ENCODE measurements around the gene HMCES.

HMCES gene, protein sequence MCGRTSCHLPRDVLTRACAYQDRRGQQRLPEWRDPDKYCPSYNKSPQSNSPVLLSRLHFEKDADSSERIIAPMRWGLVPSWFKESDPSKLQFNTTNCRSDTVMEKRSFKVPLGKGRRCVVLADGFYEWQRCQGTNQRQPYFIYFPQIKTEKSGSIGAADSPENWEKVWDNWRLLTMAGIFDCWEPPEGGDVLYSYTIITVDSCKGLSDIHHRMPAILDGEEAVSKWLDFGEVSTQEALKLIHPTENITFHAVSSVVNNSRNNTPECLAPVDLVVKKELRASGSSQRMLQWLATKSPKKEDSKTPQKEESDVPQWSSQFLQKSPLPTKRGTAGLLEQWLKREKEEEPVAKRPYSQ

DNA sequence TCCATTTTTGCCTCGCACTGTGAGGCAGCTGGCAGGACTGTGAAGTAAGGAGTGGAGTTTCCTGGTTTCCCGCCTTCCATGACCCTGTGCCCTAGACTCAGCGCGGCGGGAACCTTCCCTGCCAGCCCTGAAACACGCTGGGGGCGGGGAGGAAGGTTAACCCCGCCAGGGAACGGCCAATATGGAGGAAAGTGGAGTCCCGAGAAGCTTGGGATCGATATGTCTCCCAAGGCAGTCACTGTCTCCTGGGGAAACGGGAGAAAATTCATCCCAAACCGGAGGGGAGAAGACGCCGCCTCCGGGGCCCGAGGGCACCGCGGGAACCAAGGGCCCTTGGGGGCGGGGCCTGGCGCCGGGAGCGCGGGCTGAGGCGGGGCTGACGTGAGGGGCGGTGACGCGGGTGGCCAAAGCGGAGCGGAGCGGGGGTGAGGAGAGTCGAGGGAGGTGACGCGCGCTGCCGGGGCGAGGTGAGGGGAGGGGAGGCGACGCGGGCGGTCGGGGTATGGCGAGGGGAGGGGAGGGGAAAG, at the start of gene HMCES:
Gene HMCES, plus strand, starts transcription at position 432 of the 527 bp plus-strand sequence. CDS start 863 bp downstream, outside the sequence.
- DNase-seq: peak; percentile 79

DNA sequence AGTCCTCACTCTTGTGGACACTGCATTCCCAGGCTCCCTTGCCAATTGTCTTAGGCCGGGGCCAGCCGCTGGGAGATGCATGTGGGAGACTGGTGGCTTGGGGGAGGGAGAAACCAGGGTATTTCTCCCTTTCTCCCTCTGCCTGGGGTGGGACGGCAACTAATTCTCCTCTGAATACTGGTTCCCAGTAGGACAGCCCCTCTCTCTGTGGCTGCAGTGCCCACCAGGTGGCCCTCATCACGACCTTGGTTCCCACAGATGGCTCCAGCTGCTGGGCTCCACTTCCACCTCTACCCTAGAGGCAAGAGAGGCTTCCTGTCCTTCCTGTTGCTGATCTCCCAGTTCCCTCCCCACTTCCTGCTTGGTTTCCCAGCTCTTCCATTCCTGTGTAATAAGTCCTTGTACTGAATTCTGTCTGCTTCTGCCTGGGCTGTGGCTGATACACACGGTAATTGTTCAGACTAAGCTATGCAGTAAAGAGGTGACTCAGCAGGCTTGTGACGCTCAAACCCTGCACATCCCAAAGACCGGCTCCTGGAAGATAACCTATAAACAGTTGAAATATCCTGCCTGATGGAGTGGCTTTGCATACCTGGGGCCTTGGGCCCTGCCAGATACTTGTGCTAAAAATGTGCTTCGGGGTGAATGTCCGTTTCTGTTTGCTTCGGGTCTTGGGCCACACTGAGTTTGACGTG, 49.6 kb upstream of the HMCES start:
- no peak for DNase-seq

DNA sequence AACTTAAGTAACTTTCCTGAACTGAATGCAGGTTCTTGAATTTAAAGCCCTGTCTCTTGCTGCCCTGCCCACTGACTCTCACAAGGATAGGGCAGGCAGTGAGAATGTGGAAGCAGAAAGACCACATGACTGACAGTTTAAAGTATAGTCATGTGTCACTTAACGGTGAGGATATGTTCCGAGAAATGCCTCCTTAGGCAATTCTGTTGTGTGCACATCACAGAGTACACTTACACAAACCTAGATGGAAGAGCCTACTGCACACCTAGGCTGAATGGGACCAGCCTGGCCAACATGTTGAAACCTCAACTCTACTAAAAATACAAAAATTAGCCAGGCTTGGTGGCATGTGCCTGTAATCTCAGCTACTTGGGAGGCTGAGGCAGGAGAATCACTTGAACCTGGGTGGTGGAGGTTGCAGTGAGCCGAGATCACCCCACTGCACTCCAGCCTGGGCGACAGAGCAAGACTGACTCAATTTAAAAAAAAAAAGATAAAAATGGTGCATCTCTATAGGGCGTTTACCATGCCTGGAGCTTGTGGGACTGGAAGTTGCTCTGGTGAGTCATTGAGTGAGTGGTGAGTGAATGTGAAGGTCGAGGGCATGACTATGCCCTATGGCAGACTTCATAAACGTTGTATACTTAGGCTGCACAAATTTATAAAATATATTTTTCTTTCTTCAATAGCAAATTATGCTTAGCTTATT, 48.2 kb upstream of the HMCES start:
- DNase-seq: no peak

DNA sequence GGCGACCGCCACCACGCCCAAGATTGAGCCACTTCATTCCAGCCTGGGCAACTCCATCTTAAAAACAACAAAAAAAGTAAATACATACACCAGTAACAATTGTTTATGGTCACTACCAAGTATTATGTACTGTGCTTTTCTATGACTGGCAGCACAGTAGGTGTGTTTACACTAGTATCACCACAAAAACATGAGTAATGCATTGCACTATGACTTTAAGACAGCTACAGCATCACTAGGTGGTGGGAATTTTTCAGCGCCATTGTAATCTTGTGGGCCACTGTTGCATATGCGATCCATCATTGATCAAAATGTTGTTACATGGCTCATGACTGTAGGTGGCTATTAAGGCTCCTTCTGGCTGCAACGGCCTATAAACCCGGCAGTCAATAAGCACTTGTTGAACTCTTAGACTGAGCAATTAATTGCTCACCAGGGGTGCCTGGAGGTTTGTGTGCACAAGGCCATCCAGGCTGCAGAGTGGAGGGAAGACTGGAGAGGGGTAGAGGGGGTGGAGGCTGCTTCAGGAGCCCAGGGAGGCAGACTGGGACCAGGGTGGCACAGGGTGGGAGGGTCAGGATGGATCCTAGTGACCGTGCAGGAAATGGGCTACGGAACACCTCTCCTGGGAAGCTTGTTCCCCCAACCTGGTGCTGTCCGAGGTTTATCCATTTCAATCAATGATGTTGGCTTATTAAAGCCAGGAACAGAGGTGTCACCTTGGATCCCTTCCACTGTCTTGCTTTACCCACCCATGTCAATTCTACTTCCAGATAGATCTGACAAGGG, 47.1 kb upstream of the HMCES start:
- DNase-seq: no peak

DNA sequence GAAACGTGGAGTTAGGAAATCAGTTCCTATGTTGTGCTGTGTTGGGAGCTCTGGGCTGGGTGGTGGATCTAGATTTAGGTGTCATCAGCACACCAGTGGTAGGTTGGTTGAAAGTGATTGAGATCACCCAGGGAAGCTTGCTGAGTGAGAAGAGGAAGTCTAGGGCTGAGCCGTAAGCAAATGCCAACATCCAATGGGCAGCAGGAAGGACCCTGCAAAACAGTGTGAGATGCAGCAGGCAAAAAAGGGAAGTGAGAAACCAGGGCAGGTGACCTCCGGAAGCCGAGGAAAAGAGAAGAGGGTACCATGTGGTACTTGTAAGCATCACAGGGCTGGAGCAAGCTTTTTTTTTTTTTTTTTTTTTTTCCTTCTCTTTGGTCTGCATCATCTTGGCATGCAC, 45.1 kb upstream of the HMCES start:
- no peak for DNase-seq

DNA sequence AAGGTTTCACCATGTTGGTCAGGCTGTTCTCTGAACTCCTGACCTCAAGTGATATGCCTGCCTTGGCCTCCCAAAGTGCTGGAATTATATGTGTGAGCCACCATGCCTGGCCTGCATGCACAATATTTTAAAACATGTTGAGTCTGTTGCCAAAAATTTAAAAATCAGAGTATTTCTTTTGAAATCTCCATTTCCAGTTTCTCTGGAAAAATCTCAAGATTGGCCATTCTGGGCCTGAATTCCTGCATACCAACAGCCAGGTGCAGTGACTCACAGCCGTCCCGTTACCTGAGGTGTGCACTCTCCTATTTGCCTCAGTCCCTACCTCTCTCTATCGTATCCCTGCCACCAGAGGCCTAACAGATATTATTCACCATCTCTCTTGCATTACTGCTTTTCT, 44.2 kb upstream of the HMCES start:
- DNase-seq: no peak

DNA sequence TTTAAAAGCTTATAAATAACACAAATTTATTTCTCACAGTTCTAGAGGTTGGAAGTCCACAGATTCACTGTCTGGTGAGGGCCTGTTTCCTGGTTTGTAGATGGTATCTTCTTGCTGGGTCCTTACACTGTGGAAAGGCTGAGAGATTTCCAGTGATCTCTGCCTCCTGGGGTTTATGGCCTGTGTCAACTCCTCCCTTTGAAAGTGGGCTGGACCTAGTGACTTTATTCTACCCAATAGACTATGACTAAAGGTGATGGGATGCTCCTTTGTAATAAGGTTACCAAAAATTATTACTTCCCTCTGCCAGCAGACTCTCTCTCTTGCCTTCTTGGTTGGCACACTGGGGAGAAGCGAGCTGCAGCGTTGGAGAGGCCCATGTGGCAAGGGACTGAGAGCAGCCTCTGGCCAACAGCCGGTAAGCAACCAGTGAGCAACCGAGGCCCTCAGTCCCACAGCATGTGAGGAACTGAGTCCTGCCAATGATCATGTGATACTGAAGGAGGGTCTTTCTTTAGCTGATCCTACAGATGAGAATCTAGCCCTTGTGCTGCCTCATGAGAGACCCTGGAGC, 43.2 kb upstream of the HMCES start:
- no peak for DNase-seq

DNA sequence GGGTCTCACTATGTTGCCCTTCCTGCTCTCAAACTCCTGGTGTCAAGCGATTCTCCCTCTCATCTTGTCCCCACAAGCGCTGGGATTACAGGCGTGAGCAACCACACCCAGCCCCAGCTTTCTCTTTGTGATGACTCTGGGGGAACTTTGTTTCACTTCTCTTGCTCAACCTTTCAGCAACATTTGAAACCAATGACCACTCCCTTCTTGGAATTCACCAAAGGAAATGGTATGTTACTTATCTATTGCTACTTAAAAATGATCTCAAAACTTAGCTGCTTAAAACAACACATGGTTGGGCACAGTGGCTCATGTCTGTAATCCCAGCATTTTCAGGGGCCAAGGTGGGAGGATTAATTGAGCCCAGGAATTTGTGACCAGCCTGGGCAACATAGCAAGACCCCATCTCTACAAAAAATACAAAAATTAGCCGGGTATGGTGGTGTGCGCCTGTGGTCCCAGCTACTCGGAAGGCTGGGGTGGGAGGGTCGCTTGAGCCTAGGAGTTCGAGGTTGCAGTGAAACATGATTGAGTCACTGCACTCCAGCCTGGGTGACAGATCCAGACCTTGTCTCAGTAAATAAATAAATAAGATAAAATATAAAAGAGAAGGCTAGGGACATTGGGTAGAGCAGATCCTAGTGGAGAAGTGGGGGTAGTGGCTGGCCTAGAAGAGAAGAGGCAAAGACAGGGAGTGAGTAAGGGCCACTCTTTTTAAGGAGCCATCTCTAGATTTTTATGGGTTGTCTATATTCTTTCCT, 39.5 kb upstream of the HMCES start:
- no peak for DNase-seq

DNA sequence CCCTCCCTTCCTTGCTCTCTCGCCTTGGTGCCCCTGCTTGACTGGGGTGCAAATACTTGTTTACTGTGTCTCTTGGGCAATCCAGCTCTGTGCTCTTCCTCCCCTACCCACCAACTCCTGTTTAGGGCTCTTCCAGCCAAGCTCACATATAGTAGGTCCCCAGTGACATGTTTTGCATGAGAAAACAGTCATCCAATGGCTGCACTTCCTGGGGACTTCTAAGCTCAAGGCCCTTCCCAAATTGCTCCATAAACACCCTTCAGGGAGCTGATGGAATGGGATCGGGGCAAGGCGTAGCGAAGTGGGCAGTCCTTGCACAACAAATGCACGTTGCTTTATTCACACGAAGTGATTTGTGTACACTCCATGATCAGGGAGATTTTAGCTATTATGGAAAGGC, 38.7 kb upstream of the HMCES start:
- DNase-seq: no peak

DNA sequence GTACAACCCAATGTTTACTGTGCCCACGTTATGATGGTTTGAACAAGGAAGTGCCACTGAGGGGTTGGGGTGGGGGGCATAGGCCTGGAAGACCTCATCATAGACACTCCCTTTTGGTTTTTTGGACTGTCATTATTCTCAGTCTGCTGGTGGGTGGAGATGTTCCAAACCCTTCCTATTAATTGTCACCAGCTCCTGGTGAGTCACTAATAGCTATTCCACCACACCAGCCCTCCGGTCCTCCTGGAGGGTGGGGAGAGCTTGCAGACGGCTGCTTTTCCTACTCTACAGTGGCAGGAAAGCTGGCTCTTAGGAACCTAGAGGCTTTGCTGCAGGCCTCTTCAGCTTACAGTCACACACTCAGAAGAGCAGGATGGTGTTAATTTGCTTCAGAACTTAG, 38.2 kb upstream of the HMCES start:
- DNase-seq: no peak

DNA sequence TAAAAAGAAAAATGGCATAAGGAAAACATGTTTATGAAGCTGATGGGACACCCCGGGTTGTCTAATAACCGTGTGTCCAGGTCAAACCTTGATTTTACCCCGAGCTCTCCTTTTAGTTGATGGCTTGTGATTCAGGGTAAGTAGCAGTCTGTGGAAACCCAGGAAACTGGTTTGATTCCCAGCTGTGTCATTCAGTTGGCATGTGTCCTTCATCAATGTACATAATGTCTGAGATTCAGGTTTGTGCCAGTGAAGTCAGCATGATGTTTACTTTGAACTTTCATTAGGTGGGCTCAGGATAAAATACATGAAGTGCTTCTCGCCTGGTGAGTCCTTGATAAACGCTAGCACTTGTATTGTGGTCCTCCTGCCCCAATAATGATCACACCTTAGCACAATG, 33.5 kb upstream of the HMCES start:
- no peak for DNase-seq

DNA sequence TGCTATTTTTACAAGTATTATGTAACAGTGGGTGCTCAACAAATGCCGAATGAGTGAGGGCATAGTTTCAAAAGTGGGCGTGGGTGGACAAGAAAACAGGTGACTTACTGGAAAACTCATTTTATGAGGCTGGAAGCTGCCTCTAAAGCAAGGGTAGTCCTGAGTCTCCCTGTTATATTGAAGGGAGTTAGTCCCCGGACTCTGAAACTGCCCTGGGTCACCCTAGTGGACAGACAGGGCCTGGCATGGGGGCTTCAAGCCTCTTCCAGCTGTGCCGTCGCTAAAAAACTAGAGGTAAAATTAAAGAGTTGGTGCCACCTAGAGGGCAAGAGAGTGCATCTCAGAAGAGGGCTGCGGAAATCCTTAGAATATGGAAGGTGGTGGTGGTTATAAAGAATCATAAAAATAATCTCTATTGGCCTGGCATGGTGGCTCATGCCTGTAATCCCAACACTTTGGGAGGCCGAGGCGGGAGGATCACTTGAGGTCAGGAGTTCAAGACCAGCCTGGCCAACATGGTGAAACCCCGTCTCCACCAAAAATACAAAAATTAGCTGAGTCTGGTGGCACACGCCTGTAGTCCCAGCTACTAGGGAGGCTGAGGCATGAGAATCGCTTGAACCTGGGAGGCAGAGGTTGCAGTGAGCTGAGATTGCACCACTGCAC, 32.9 kb upstream of the HMCES start:
- peak; percentile 82 for DNase-seq

DNA sequence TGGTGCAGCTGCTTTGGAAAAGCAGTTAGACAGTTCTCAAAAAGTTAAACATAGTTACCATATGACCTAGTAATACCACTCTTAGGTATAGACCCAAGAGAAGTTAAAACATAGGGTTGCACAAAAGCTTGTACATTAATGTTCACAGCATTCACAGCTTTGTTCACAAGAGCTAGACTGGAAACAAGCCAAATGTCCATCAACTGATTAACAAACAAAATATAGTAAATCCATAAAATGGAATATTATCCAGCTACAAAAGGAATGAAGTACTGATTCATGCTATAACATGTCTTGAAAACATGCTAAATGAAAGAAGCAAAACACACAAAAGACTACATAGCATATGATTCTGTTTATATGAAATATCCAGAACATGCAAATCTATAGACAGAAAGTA, 32.0 kb upstream of the HMCES start:
- DNase-seq: no peak

DNA sequence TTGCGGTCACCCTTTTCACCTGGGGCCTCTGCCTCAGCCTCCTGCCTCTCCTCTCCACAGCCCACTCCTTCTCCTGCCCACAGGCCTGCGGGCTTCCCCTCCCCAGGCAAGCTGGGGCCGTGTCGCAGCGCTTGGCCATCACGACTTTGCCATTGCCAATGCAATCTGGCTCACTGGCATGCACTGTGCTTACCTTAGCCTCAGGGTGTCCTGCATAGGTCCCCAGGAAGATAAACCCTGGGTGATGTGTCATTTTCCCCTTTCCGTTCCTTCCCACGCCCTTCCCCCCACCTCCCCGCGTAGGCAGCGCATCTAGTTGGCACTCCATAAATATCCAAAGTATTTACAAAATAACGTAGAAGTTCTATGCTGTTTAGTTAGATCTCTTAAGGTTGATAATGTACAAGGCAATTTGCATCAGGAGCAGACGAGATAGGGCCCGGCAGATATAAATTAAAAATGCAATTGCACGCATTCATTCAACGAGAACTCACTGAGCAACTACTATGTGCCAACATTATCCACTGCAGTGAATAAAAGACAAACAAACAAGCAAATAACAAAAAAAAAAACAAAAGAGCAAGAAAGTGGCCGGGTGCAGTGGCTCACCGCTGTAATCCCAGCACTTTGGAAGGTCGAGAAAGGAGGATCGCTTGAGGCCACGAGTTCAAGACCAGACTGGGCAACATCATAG, 30.2 kb upstream of the HMCES start:
- no peak for DNase-seq

DNA sequence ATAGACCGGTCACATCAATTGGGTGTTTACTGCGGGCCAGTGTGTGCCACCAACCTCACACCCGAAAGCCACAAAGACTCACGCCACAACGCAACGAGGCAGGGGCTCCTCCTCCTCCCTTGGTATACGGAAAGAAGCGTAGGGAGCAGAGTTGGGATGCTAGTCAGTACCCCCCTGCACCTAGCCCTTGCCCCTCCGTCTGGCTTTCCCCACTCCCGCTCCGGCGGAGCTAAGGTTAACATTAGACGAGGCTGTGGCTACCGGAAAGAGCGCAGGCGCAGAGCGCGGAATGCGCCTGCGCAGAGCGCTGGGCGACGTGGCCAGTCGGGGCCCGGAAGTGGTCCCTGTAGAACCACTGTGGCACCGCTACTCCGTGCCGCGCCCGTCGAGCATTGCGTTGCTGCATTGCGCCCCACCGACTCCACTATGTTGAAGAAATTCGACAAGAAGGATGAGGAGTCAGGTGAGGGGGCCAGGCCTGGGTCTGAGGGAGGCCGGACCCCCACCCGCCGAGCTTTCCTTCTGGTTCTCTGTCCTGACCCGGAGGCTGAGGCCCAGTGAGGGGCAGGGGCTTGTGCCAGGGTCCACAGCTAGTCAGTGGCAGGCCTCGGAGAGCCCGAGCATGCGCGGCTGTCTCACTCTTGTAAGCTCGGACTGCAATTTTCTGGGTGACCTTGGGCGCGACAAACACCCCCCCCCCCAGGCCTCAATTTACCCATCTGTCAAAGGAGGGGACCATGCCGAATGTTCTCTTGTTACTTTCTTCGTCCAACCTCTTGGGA, 29.2 kb upstream of the HMCES start, which contains the start of gene COPG1:
Gene COPG1, plus strand, starts transcription at position 323 of the 782 bp plus-strand sequence. Its CDS starts 104 bp downstream, at position 427.
- peak; percentile 95 for DNase-seq

DNA sequence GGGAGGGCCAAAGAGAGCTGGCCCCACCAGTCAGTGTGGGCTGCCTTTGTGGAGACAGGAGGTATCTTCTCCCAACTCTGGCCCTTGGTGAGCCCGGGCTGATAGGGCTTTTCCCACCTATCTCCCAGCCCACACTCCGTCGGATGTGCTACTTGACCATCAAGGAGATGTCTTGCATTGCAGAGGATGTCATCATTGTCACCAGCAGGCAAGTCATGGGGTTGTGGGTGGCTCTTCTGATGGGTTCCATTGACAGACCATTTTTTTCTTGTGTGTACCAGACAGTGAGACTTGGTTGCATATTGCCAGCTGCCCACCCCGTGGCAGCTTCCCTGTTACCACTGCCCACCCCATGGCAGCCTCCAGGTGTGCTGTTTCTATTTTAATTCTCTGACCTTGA, 25.9 kb upstream of the HMCES start:
- no peak for DNase-seq

DNA sequence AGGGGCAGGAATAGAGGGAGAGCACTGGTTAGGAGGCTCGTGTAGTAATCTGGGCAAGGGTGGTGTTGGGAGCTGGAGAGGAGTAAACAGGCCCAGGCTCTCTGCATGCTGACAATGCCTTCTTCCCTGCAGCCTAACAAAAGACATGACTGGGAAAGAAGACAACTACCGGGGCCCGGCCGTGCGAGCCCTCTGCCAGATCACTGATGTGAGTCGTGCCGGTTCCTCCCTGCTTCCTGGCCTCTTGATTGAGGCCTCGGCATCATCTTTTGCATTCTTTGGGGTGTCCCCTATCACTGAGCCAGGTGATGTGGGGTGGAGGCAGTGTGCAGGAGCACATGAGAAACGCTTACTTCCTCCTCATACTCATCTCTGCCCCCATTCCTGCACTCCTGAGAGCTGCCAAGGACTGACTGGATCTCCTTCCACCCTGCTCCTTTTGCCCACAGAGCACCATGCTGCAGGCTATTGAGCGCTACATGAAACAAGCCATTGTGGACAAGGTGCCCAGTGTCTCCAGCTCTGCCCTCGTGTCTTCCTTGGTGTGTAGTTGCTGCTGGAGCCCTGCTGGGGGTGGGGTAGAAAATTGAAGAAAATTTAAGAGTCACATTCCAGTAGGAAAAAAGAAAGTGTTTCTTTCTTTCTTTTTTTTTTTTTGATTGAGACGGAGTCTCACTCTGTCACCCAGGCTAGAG, 24.0 kb upstream of the HMCES start:
- DNase-seq: no peak

DNA sequence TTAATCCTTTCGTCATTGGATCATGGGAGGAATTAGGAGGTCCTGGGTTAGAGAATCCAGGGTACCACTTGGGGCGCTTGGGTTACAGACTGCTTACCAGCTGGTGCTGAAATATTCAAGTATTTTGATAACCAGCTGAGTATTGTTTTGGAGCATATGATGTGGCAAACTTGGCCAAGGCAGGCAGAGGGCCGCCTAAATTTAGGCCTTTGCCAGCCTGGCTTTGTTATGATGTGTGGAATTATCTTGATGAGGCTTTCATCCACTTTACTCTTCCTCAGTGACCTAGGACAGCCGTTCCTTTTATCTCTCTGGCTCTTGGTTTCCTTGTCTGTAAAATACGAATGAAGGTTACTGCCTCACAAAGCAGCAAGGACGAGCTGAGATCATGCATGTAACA, 22.4 kb upstream of the HMCES start:
- no peak for DNase-seq

DNA sequence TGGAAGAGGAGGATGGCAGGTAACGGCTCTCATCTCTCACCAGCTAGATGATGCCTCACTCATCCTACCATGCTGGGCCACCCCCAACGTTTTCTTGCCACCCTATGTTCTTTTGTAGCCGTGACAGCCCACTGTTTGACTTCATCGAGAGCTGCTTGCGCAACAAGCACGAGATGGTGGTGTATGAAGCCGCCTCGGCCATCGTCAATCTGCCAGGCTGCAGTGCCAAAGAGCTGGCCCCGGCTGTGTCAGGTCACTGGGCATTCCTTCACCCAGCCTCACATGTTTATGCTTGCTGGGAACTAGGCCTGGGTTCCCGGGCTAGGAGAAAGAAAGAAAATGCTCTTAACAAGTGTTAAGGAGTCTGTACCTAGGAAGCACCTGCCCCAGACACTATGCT, 21.1 kb upstream of the HMCES start:
- no peak for DNase-seq

Data from 8988T (cell line).